OCI-LY1 (cell line): ENCODE data around the gene ZSCAN9.

Source experiments
- H2AFZ ChIP-seq: fragments of 200-600 bp; sonication (generic), shearing (Covaris generic); 2 replicates; pipeline ENCODE4 v1.6.0; 2014; ENCODE audit warnings: antibody characterized with exemption, mild to moderate bottlenecking, low read length
- H3F3A ChIP-seq: fragments of 200-600 bp; sonication (generic), shearing (Covaris generic); 2 replicates; pipeline ENCODE4 v1.6.0; 2014; ENCODE audit warnings: mild to moderate bottlenecking, antibody characterized with exemption, low read length, moderate library complexity; ENCODE audit not compliant: insufficient read depth
- H3K27ac ChIP-seq: fragments of 200-600 bp; sonication (generic); 2 replicates; pipeline ENCODE4 v1.5.1; 2014; ENCODE audit warnings: low read length, mixed run types, mild to moderate bottlenecking, low read depth; ENCODE audit not compliant: poor library complexity, severe bottlenecking
- H3K27me3 ChIP-seq: fragments of 200-600 bp; sonication (generic); 2 replicates; pipeline ENCODE4 v1.6.0; 2014; ENCODE audit warnings: antibody characterized with exemption, mild to moderate bottlenecking, low read length, moderate library complexity; ENCODE audit not compliant: insufficient read depth
- H3K36me3 ChIP-seq: fragments of 200-600 bp; sonication (generic); 2 replicates; pipeline ENCODE4 v1.6.1; 2014; ENCODE audit warnings: mild to moderate bottlenecking, antibody characterized with exemption, low read length, moderate library complexity, mixed read lengths; ENCODE audit not compliant: insufficient read depth
- H3K4me1 ChIP-seq: fragments of 200-600 bp; sonication (generic); 2 replicates; pipeline ENCODE4 v1.5.1; 2014; ENCODE audit warnings: mild to moderate bottlenecking, low read length, moderate library complexity; ENCODE audit not compliant: insufficient read depth, severe bottlenecking
- H3K4me2 ChIP-seq: fragments of 200-600 bp; sonication (generic), shearing (Covaris generic); 2 replicates; pipeline ENCODE4 v1.6.1; 2014; ENCODE audit warnings: low read length
- H3K4me3 ChIP-seq: fragments of 200-600 bp; sonication (generic); 2 replicates; pipeline ENCODE4 v1.5.1; 2014; ENCODE audit warnings: low read length, low read depth, mild to moderate bottlenecking, mixed read lengths; ENCODE audit not compliant: poor library complexity, severe bottlenecking
- H3K79me2 ChIP-seq: fragments of 200-600 bp; shearing (Covaris generic); 2 replicates; pipeline ENCODE4 v1.6.1; 2016; ENCODE audit warnings: mixed run types, low read length, mixed read lengths; ENCODE audit not compliant: insufficient read depth
- H3K9ac ChIP-seq: fragments of 200-600 bp; sonication (generic), shearing (Covaris generic); 2 replicates; pipeline ENCODE4 v1.6.1; 2014; ENCODE audit warnings: mild to moderate bottlenecking, low read length, mixed read lengths
- H3K9me2 ChIP-seq: fragments of 200-600 bp; sonication (generic), shearing (Covaris generic); 2 replicates; pipeline ENCODE4 v1.6.1; 2014; ENCODE audit warnings: low read depth, mild to moderate bottlenecking, low read length, mixed read lengths
- H3K9me3 ChIP-seq: fragments of 200-600 bp; shearing (Covaris generic); 2 replicates; pipeline ENCODE4 v1.6.1; 2014; ENCODE audit warnings: low read length, mixed read lengths
- H4K20me1 ChIP-seq: fragments of 200-600 bp; sonication (generic), shearing (Covaris generic); 2 replicates; pipeline ENCODE4 v1.6.0; 2016; ENCODE audit warnings: mild to moderate bottlenecking, low read length; ENCODE audit not compliant: insufficient read depth
- CTCF ChIP-seq: fragments of 200-600 bp; sonication (generic), shearing (Covaris generic); IDR thresholded peaks from 2 replicates; pipeline ENCODE4 v1.5.1; 2017; ENCODE audit warnings: mild to moderate bottlenecking, antibody characterized with exemption, low read length, moderate library complexity, mixed read lengths
- EZH2 ChIP-seq: fragments of 200-600 bp; sonication (generic), shearing (Covaris generic); IDR thresholded peaks from 2 replicates; pipeline ENCODE4 v1.8.0; 2017; ENCODE audit warnings: borderline replicate concordance, mixed run types, mild to moderate bottlenecking, antibody characterized with exemption, low read length, moderate library complexity, mixed read lengths

ZSCAN9 gene

GRCh38 chr6:28281288-28282064, 56.4 kb downstream of the ZSCAN9 start, which contains the start of gene PGBD1:
Gene PGBD1 (plus strand): TSS chr6:28281572. CDS start chr6:28283814, 2,242 bp downstream.
- Histone ChIP-seq H3K4me1 (peaks cover 17% of the 10 kb centered on the region), H3K79me2 (no peaks in the 10 kb centered on the region), H2AFZ (peak within 1 kb of the TSS; percentile 3; the same call in 1 of the 2 replicates), H3K4me3 (peak within 1 kb of the TSS; percentile 63), H3K9ac (peak within 1 kb of the TSS; percentile 63), H3K27ac (no peak within 1 kb of the TSS), H4K20me1 (no peaks in the 10 kb centered on the region), H3K36me3 (peaks cover 31% of the 10 kb centered on the region), H3K9me3 (no peaks in the 10 kb centered on the region), H3K9me2 (no peaks in the 10 kb centered on the region), H3K27me3 (no peaks in the 10 kb centered on the region), H3F3A (no peaks in the 10 kb centered on the region), H3K4me2 (peak within 1 kb of the TSS; percentile 81)
- no peak; the same call in 1 of the 2 replicates for TF ChIP-seq CTCF
- TF ChIP-seq EZH2 = no peak

- Histone ChIP-seq H3F3A (no peaks in the 10 kb centered on the region), H3K4me1 (peaks cover 17% of the 10 kb centered on the region), H3K9me2 (no peaks in the 10 kb centered on the region), H3K79me2 (no peaks in the 10 kb centered on the region), H3K9ac (no peak overlapping the region), H3K27ac (no peak overlapping the region), H3K36me3 (peaks cover 23% of the 10 kb centered on the region), H3K27me3 (no peaks in the 10 kb centered on the region), H4K20me1 (no peaks in the 10 kb centered on the region), H2AFZ (no peak overlapping the region), H3K4me3 (no peak overlapping the region), H3K4me2 (no peak overlapping the region), H3K9me3 (no peaks in the 10 kb centered on the region)
- TF ChIP-seq CTCF = no peak
- no peak for TF ChIP-seq EZH2
These were observed 57.9 kb downstream of the ZSCAN9 start for GRCh38 chr6:28282926-28283325.
